MCF 10A (cell line): ENCODE data around the gene PTPRE. TPM values are rescaled to one million over a fixed set of nuclear protein-coding genes. Genes with fewer than 3 reads are reported as not detected.

Source experiments
- BruUV-seq: library from RNA; stranded (reverse); fragments of 400-500 nt; replicated peaks from 2 replicates; lab custom pipeline; 2021; lab: Mats Ljungman, UMichigan
- CTCF ChIA-PET: fragments of 300-600 bp; sonication (Branson Sonifier 250); formaldehyde crosslinking; extraction: SDS; loops from one replicate; lab custom pipeline; 2021; ENCODE audit warnings: antibody characterized with exemption, inconsistent platforms; lab: Yijun Ruan, JAX
- POLR2A ChIA-PET: fragments of 300-600, 350-650 bp; sonication (Branson Sonifier 250); formaldehyde crosslinking; extraction: SDS; loops from one replicate; lab custom pipeline; 2020; ENCODE audit warnings: antibody characterized with exemption, inconsistent platforms; lab: Yijun Ruan, JAX
- DNase-seq: peaks from one replicate; pipeline ENCODE4 v3.0.0-alpha.2; 2018; ENCODE audit not compliant: unreplicated experiment
- H3K27ac Mint-ChIP-seq: one replicate; pipeline ENCODE4 v1.8.0; 2022; ENCODE audit warnings: mild to moderate bottlenecking, low read depth, mixed read lengths; ENCODE audit not compliant: unreplicated experiment
- H3K27me3 Mint-ChIP-seq: one replicate; pipeline ENCODE4 v1.8.0; 2022; ENCODE audit warnings: mixed read lengths; ENCODE audit not compliant: insufficient read depth, unreplicated experiment
- H3K36me3 Mint-ChIP-seq: one replicate; pipeline ENCODE4 v1.8.0; 2022; ENCODE audit warnings: mild to moderate bottlenecking, moderate library complexity, mixed read lengths; ENCODE audit not compliant: insufficient read depth, unreplicated experiment
- H3K4me1 Mint-ChIP-seq: one replicate; pipeline ENCODE4 v1.8.0; 2022; ENCODE audit warnings: mixed read lengths; ENCODE audit not compliant: insufficient read depth, unreplicated experiment
- H3K4me3 Mint-ChIP-seq: one replicate; pipeline ENCODE4 v1.8.0; 2022; ENCODE audit warnings: mild to moderate bottlenecking, moderate library complexity, mixed read lengths; ENCODE audit not compliant: unreplicated experiment
- H3K9me3 Mint-ChIP-seq: one replicate; pipeline ENCODE4 v1.8.0; 2022; ENCODE audit warnings: mixed read lengths; ENCODE audit not compliant: unreplicated experiment
- intact Hi-C: fragments of 100-400 bp; cut with micrococcal nuclease; formaldehyde crosslinking; loops from 2 replicates; pipeline ENCODE4 v1.14.1; 2022
- total RNA-seq: library from RNA; stranded (reverse); gene quantifications from 2 replicates; pipeline ENCODE4 v1.2.3, GENCODE V29; 2022
- TF ChIP-seq, protein P1 (sequence below): fragments of 200-600 bp; IDR thresholded peaks from one replicate; pipeline ENCODE4 v1.8.0; 2022; ENCODE audit warnings: antibody characterized with exemption, mild to moderate bottlenecking; ENCODE audit not compliant: unreplicated experiment

PTPRE gene
- total RNA-seq, 1 experiment from 2014 or later, result 34.6 TPM

DNA sequence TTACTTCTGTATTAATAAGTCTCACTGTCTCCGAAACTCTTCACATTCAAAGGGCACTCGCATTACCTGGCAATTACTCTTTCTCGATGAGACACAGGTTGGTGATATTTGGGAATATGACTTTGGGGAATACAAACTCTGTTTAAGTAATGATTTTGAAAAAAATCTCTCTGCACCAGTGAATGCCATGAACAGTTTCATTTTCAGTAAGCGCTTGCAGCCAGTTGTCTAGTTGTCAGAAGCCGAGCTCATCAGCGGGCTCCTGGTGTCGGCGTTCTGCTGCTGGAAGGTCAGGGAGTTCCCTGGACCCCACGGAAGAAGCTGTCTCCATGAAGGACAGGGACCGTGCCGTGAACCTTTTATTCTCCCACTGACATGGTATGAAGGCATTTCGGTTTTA, 57.7 kb downstream of the PTPRE start:
- H3K4me3 Mint-ChIP-seq, result no peak overlapping the region
- ChIA-PET POLR2A (interaction anchor here (0.6 kb wide), 1 partner anchor 309 kb away, joined by 3 read pairs; no protein-coding TSS in a partner anchor), CTCF (interaction anchor here (0.6 kb wide), 1 partner anchor 798 kb away, joined by 3 read pairs; no protein-coding TSS in a partner anchor)
- BruUV-seq, result no TSS peak
- no peaks in the 10 kb centered on the region for H3K4me1 Mint-ChIP-seq
- H3K9me3 Mint-ChIP-seq, result no peaks in the 10 kb centered on the region
- H3K27ac Mint-ChIP-seq, result no peak overlapping the region
- DNase-seq, result no peak
- TF ChIP-seq, protein P1, sequence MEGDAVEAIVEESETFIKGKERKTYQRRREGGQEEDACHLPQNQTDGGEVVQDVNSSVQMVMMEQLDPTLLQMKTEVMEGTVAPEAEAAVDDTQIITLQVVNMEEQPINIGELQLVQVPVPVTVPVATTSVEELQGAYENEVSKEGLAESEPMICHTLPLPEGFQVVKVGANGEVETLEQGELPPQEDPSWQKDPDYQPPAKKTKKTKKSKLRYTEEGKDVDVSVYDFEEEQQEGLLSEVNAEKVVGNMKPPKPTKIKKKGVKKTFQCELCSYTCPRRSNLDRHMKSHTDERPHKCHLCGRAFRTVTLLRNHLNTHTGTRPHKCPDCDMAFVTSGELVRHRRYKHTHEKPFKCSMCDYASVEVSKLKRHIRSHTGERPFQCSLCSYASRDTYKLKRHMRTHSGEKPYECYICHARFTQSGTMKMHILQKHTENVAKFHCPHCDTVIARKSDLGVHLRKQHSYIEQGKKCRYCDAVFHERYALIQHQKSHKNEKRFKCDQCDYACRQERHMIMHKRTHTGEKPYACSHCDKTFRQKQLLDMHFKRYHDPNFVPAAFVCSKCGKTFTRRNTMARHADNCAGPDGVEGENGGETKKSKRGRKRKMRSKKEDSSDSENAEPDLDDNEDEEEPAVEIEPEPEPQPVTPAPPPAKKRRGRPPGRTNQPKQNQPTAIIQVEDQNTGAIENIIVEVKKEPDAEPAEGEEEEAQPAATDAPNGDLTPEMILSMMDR, result no peak
- no peaks in the 10 kb centered on the region for H3K36me3 Mint-ChIP-seq
- intact Hi-C loops, result no loop called here
- H3K27me3 Mint-ChIP-seq, result no peaks in the 10 kb centered on the region

GRCh38 chr10:127966875-127967274, 60.0 kb downstream of the PTPRE start:
- Mint-ChIP-seq H3K27ac (no peak overlapping the region), H3K27me3 (no peaks in the 10 kb centered on the region), H3K4me3 (no peak overlapping the region), H3K36me3 (no peaks in the 10 kb centered on the region), H3K4me1 (no peaks in the 10 kb centered on the region), H3K9me3 (no peaks in the 10 kb centered on the region)
- CTCF ChIA-PET, result interaction anchor here (0.8 to 1.2 kb wide), 3 partner anchors 10 to 46 kb away, joined by 3 to 4 read pairs (median 4); no protein-coding TSS in a partner anchor
- BruUV-seq, result no TSS peak
- intact Hi-C loops, result no loop called here
- DNase-seq, result no peak
- POLR2A ChIA-PET, result no interaction called here
- TF ChIP-seq, protein P1, result no peak

DNA sequence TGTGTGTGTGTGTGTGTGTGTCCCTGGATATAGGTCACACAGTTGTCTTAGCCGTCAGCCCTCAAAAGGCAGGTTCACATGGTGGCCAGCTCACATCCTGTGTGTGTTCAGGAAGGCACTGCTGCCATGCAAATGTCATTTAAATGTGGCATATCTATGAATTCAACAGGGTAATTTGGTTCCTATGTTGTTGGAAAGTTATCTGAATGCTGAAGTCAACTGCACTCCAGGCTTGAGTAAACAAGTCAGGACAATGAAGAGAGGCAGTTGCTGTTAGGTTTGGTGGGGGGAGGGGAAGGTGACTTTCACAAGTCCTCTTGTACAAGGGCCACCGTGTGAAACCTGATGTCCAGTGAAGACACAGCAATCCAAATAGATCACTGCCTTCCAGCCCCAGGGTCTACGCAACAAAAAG, 61.1 kb downstream of the PTPRE start:
- CTCF ChIA-PET, result interaction anchor here (0.6 to 0.8 kb wide), 2 partner anchors 44 to 68 kb away, joined by 3 to 6 read pairs; no protein-coding TSS in a partner anchor
- Mint-ChIP-seq H3K4me3 (no peak overlapping the region), H3K36me3 (no peaks in the 10 kb centered on the region), H3K27ac (no peak overlapping the region), H3K4me1 (no peaks in the 10 kb centered on the region), H3K9me3 (no peaks in the 10 kb centered on the region), H3K27me3 (no peaks in the 10 kb centered on the region)
- no TSS peak for BruUV-seq
- DNase-seq, result no peak
- intact Hi-C loops, result no loop called here
- TF ChIP-seq, protein P1, result no peak
- POLR2A ChIA-PET, result no interaction called here

GRCh38 chr10:127968659-127969058, 61.8 kb downstream of the PTPRE start:
- POLR2A ChIA-PET, result no interaction called here
- no peaks in the 10 kb centered on the region for H3K4me1 Mint-ChIP-seq
- H3K36me3 Mint-ChIP-seq, result no peaks in the 10 kb centered on the region
- H3K27me3 Mint-ChIP-seq, result no peaks in the 10 kb centered on the region
- no TSS peak for BruUV-seq
- H3K4me3 Mint-ChIP-seq, result no peak overlapping the region
- CTCF ChIA-PET, result no interaction called here
- H3K27ac Mint-ChIP-seq, result no peak overlapping the region
- intact Hi-C loops, result no loop called here
- no peak for DNase-seq
- H3K9me3 Mint-ChIP-seq, result no peaks in the 10 kb centered on the region
- TF ChIP-seq, protein P1, result no peak
